Subcutaneous abdominal adipose tissue (tissue), 5 donors: ENCODE results near the gene MAEL.

ENCODE experiments used
- H3K27ac ChIP-seq: one replicate; pipeline ENCODE4 v1.7.0; 2013; ENCODE audit warnings: low read depth, mild to moderate bottlenecking, inconsistent platforms, low read length, moderate library complexity
- H3K27me3 ChIP-seq, 5 donors: one replicate each; pipeline ENCODE4 v1.7.0; 2013; ENCODE audit warnings: low read length in 5 of 5, inconsistent platforms in 1 of 5; ENCODE audit not compliant: control insufficient read depth in 5 of 5, insufficient read depth in 4 of 5
- H3K36me3 ChIP-seq, 5 donors: one replicate each; pipeline ENCODE4 v1.7.0; 2013; ENCODE audit warnings: low read length in 5 of 5; ENCODE audit not compliant: control insufficient read depth in 5 of 5, insufficient read depth in 5 of 5
- H3K4me1 ChIP-seq, 5 donors: one replicate each; pipeline ENCODE4 v1.7.0; 2013; ENCODE audit warnings: low read length in 5 of 5, mild to moderate bottlenecking in 3 of 5, moderate library complexity in 1 of 5; ENCODE audit not compliant: control insufficient read depth in 5 of 5, insufficient read depth in 5 of 5
- H3K4me3 ChIP-seq, 5 donors: one replicate each; pipeline ENCODE4 v1.7.0; 2013; ENCODE audit warnings: low read length in 5 of 5, low read depth in 1 of 5
- H3K9ac ChIP-seq, 5 donors: one replicate each; pipeline ENCODE4 v1.7.0; 2013; ENCODE audit warnings: low read length in 5 of 5, mild to moderate bottlenecking in 4 of 5, moderate library complexity in 3 of 5
- H3K9me3 ChIP-seq, 5 donors: one replicate each; pipeline ENCODE4 v1.7.0; 2013; ENCODE audit warnings: low read length in 5 of 5; ENCODE audit not compliant: control insufficient read depth in 5 of 5
- donor health status: healthy.
- donor health status: healthy.
- donor health status: healthy.
- donor health status: healthy.
- donor health status: healthy.

The MAEL gene

GRCh38 chr1:166956057-166956850 lies 32.8 kb upstream of the MAEL start:
- peaks cover 0 to 6% (median 3%) of the 10 kb centered on the region in 5 donors for H3K4me1 ChIP-seq
- no peak overlapping the region for H3K9ac ChIP-seq
- no peaks in the 10 kb centered on the region for H3K9me3 ChIP-seq
- no peak overlapping the region for H3K4me3 ChIP-seq
- no peaks in the 10 kb centered on the region for H3K36me3 ChIP-seq
- H3K27ac ChIP-seq, result no peak overlapping the region
- peaks cover 0 to 2% (median 0%) of the 10 kb centered on the region in 5 donors for H3K27me3 ChIP-seq

- no peaks in the 10 kb centered on the region for H3K36me3 ChIP-seq
- peaks cover 0 to 4% (median 3%) of the 10 kb centered on the region in 5 donors for H3K4me1 ChIP-seq
- H3K27me3 ChIP-seq, result peaks cover 0 to 2% (median 0%) of the 10 kb centered on the region in 5 donors
- H3K9me3 ChIP-seq, result no peaks in the 10 kb centered on the region
- no peak overlapping the region for H3K4me3 ChIP-seq
- no peak overlapping the region for H3K27ac ChIP-seq
- no peak overlapping the region for H3K9ac ChIP-seq
Observed at GRCh38 chr1:166956872-166957271, 32.2 kb upstream of the MAEL start.

- no peak overlapping the region for H3K4me3 ChIP-seq
- H3K27ac ChIP-seq, result no peak overlapping the region
- no peaks in the 10 kb centered on the region for H3K9me3 ChIP-seq
- H3K27me3 ChIP-seq, result peaks cover 0 to 2% (median 0%) of the 10 kb centered on the region in 5 donors
- no peaks in the 10 kb centered on the region for H3K4me1 ChIP-seq
- H3K9ac ChIP-seq, result no peak overlapping the region
- no peaks in the 10 kb centered on the region for H3K36me3 ChIP-seq
Observed at GRCh38 chr1:166960858-166961474, 28.1 kb upstream of the MAEL start.

- H3K36me3 ChIP-seq, result no peaks in the 10 kb centered on the region
- no peak overlapping the region for H3K27ac ChIP-seq
- no peaks in the 10 kb centered on the region for H3K9me3 ChIP-seq
- H3K4me1 ChIP-seq, result no peaks in the 10 kb centered on the region
- H3K9ac ChIP-seq, result no peak overlapping the region
- H3K4me3 ChIP-seq, result no peak overlapping the region
- peaks cover 13 to 38% (median 33%) of the 10 kb centered on the region in 5 donors for H3K27me3 ChIP-seq
Observed at GRCh38 chr1:166969074-166969677, 19.9 kb upstream of the MAEL start.

GRCh38 chr1:166971252-166971651 lies 17.8 kb upstream of the MAEL start:
- Histone ChIP-seq H3K9ac (no peak overlapping the region), H3K9me3 (no peaks in the 10 kb centered on the region), H3K4me1 (peaks cover 0 to 16% (median 13%) of the 10 kb centered on the region in 5 donors), H3K27me3 (peaks cover 21 to 45% (median 36%) of the 10 kb centered on the region in 5 donors), H3K36me3 (no peaks in the 10 kb centered on the region), H3K27ac (no peak overlapping the region), H3K4me3 (no peak overlapping the region)

- H3K36me3 ChIP-seq, result no peaks in the 10 kb centered on the region
- H3K9ac ChIP-seq, result no peak overlapping the region
- H3K4me3 ChIP-seq, result no peak overlapping the region
- H3K27me3 ChIP-seq, result peaks cover 18 to 38% (median 33%) of the 10 kb centered on the region in 5 donors
- no peaks in the 10 kb centered on the region for H3K9me3 ChIP-seq
- H3K27ac ChIP-seq, result no peak overlapping the region
- peaks cover 0 to 17% (median 13%) of the 10 kb centered on the region in 5 donors for H3K4me1 ChIP-seq
Observed at GRCh38 chr1:166972193-166972592, 16.9 kb upstream of the MAEL start.

- Histone ChIP-seq H3K9me3 (no peaks in the 10 kb centered on the region), H3K4me1 (peaks cover 0 to 17% (median 13%) of the 10 kb centered on the region in 5 donors), H3K36me3 (no peaks in the 10 kb centered on the region), H3K4me3 (no peak overlapping the region), H3K27ac (no peak overlapping the region), H3K27me3 (peaks cover 18 to 38% (median 34%) of the 10 kb centered on the region in 5 donors), H3K9ac (no peak overlapping the region)
Observed at GRCh38 chr1:166972826-166973225, 16.3 kb upstream of the MAEL start.

GRCh38 chr1:166974647-166975345 lies 14.3 kb upstream of the MAEL start:
- Histone ChIP-seq H3K27ac (no peak overlapping the region), H3K27me3 (peaks cover 18 to 37% (median 34%) of the 10 kb centered on the region in 5 donors), H3K9me3 (no peaks in the 10 kb centered on the region), H3K36me3 (no peaks in the 10 kb centered on the region), H3K9ac (no peak overlapping the region), H3K4me1 (peaks cover 0 to 17% (median 13%) of the 10 kb centered on the region in 5 donors), H3K4me3 (peak overlapping the region; percentile 53 to 70 (median 63))

- Histone ChIP-seq H3K36me3 (no peaks in the 10 kb centered on the region), H3K27me3 (peaks cover 18 to 33% (median 31%) of the 10 kb centered on the region in 5 donors), H3K4me3 (peak within 1 kb of the TSS; percentile 69 to 77 (median 73)), H3K4me1 (peaks cover 0 to 17% (median 13%) of the 10 kb centered on the region in 5 donors), H3K9me3 (no peaks in the 10 kb centered on the region), H3K27ac (no peak within 1 kb of the TSS), H3K9ac (peak within 1 kb of the TSS; percentile 12 to 55 (median 50))
Observed at GRCh38 chr1:166975361-166976129, 13.5 kb upstream of the MAEL start, which contains the start of gene ILDR2. Gene ILDR2 (minus strand): TSS chr1:166975540. CDS start chr1:166975268, 272 bp downstream.
